ENCODE data around the gene RSPO3.
"Not testable (repeated sequence)": the region's sequence is repeated elsewhere in the genome, so short reads cannot be mapped to it uniquely, and the experiment has no call there.

GRCh38 chr6:127214032-127214431 lies 95.6 kb downstream of the RSPO3 start:
- not testable (repeated sequence) for TF ChIP-seq CTCF (conservative IDR thresholded peaks at IDR 0.05; ENCODE audit: low read depth, low read length); EZH2 (IDR thresholded peaks at IDR 0.05; ENCODE audit: borderline replicate concordance, low read depth, low read length, poor library complexity, severe bottlenecking)

Data from A673 (cell line).